ENCODE results near the gene RIPPLY1.

RIPPLY1 gene

GRCh38 chrX:106898462-106898861 lies 4.7 kb downstream of the RIPPLY1 start:
- no peak overlapping the region for H3K4me2 ChIP-seq (ENCODE audit: low read depth, low read length, poor library complexity, severe bottlenecking)
- H3K4me3 ChIP-seq (ENCODE audit: insufficient read depth, low read length, poor library complexity, severe bottlenecking): no peak overlapping the region
- no peaks in the 10 kb centered on the region for H3K27me3 ChIP-seq (ENCODE audit: low read length)
- H3K9me3 ChIP-seq (ENCODE audit: insufficient read depth, low read length): no peaks in the 10 kb centered on the region
- H3K27ac ChIP-seq (ENCODE audit: low read depth, low read length): no peak overlapping the region
- H3K9ac ChIP-seq (ENCODE audit: low read length): no peak overlapping the region
- no peaks in the 10 kb centered on the region for H3K79me2 ChIP-seq (ENCODE audit: insufficient read depth, low read length)
- no peaks in the 10 kb centered on the region for H3F3A ChIP-seq (ENCODE audit: insufficient read depth)
- no peak overlapping the region for H2AFZ ChIP-seq (ENCODE audit: low read depth, low read length, severe bottlenecking)
- no peaks in the 10 kb centered on the region for H3K36me3 ChIP-seq (ENCODE audit: low read length)
- no peaks in the 10 kb centered on the region for H4K20me1 ChIP-seq (ENCODE audit: low read depth, low read length)
- peak; percentile 9 for TF ChIP-seq CTCF (IDR thresholded peaks at IDR 0.05; ENCODE audit: insufficient read depth, low read length, poor library complexity, severe bottlenecking)
- no peak for TF ChIP-seq EZH2phosphoT487 (conservative IDR thresholded peaks at IDR 0.05; ENCODE audit: low read length)
- H3K9me2 ChIP-seq (replicated peaks; ENCODE audit: insufficient read depth, low read length): no peaks in the 10 kb centered on the region

- H4K20me1 ChIP-seq (ENCODE audit: low read depth, low read length): no peaks in the 10 kb centered on the region
- no peak overlapping the region for H3K4me2 ChIP-seq (ENCODE audit: low read depth, low read length, poor library complexity, severe bottlenecking)
- H2AFZ ChIP-seq (ENCODE audit: low read depth, low read length, severe bottlenecking): no peak overlapping the region
- no peak overlapping the region for H3K27ac ChIP-seq (ENCODE audit: low read depth, low read length)
- no peak for TF ChIP-seq EZH2phosphoT487 (conservative IDR thresholded peaks at IDR 0.05; ENCODE audit: low read length)
- TF ChIP-seq CTCF (IDR thresholded peaks at IDR 0.05; ENCODE audit: insufficient read depth, low read length, poor library complexity, severe bottlenecking): no peak
- no peaks in the 10 kb centered on the region for H3F3A ChIP-seq (ENCODE audit: insufficient read depth)
- no peaks in the 10 kb centered on the region for H3K27me3 ChIP-seq (ENCODE audit: low read length)
- H3K79me2 ChIP-seq (ENCODE audit: insufficient read depth, low read length): no peaks in the 10 kb centered on the region
- no peak overlapping the region for H3K4me3 ChIP-seq (ENCODE audit: insufficient read depth, low read length, poor library complexity, severe bottlenecking)
- H3K9me2 ChIP-seq (replicated peaks; ENCODE audit: insufficient read depth, low read length): no peaks in the 10 kb centered on the region
- no peak overlapping the region for H3K9ac ChIP-seq (ENCODE audit: low read length)
- no peaks in the 10 kb centered on the region for H3K9me3 ChIP-seq (ENCODE audit: insufficient read depth, low read length)
- H3K36me3 ChIP-seq (ENCODE audit: low read length): no peaks in the 10 kb centered on the region
Observed at GRCh38 chrX:106897259-106897658, 5.9 kb downstream of the RIPPLY1 start.

GRCh38 chrX:106894978-106895452 lies 8.1 kb downstream of the RIPPLY1 start:
- Histone ChIP-seq H3K79me2 (ENCODE audit: insufficient read depth, low read length) (no peaks in the 10 kb centered on the region), H4K20me1 (ENCODE audit: low read depth, low read length) (no peaks in the 10 kb centered on the region), H3F3A (ENCODE audit: insufficient read depth) (no peaks in the 10 kb centered on the region), H2AFZ (ENCODE audit: low read depth, low read length, severe bottlenecking) (no peak overlapping the region), H3K4me3 (ENCODE audit: insufficient read depth, low read length, poor library complexity, severe bottlenecking) (no peak overlapping the region), H3K27ac (ENCODE audit: low read depth, low read length) (no peak overlapping the region), H3K9me2 (replicated peaks; ENCODE audit: insufficient read depth, low read length) (no peaks in the 10 kb centered on the region), H3K36me3 (ENCODE audit: low read length) (no peaks in the 10 kb centered on the region), H3K4me2 (ENCODE audit: low read depth, low read length, poor library complexity, severe bottlenecking) (no peak overlapping the region), H3K27me3 (ENCODE audit: low read length) (no peaks in the 10 kb centered on the region), H3K9me3 (ENCODE audit: insufficient read depth, low read length) (no peaks in the 10 kb centered on the region), H3K9ac (ENCODE audit: low read length) (no peak overlapping the region)
- no peak for TF ChIP-seq EZH2phosphoT487 (conservative IDR thresholded peaks at IDR 0.05; ENCODE audit: low read length)
- no peak for TF ChIP-seq CTCF (IDR thresholded peaks at IDR 0.05; ENCODE audit: insufficient read depth, low read length, poor library complexity, severe bottlenecking)

Measured in SU-DHL-6 (cell line).